Colon (tissue), 2 donors: ENCODE measurements around the gene IFITM2.
"Not testable (repeated sequence)": the region's sequence is repeated elsewhere in the genome, so short reads cannot be mapped to it uniquely, and the experiment has no call there.

ENCODE experiments used
- FAIRE-seq: peaks from 2 replicates; lab custom pipeline; 2012; peaks lifted over from hg19 to GRCh38; lab: Jason Lieb, UNC
- donor health status: control.
- donor health status: control.

The IFITM2 gene

GRCh38 chr11:346529-346928 lies 38.9 kb downstream of the IFITM2 start:
- no peak for FAIRE-seq

- not testable (repeated sequence) for FAIRE-seq
These were observed 41.8 kb downstream of the IFITM2 start for GRCh38 chr11:349270-349954.

DNA sequence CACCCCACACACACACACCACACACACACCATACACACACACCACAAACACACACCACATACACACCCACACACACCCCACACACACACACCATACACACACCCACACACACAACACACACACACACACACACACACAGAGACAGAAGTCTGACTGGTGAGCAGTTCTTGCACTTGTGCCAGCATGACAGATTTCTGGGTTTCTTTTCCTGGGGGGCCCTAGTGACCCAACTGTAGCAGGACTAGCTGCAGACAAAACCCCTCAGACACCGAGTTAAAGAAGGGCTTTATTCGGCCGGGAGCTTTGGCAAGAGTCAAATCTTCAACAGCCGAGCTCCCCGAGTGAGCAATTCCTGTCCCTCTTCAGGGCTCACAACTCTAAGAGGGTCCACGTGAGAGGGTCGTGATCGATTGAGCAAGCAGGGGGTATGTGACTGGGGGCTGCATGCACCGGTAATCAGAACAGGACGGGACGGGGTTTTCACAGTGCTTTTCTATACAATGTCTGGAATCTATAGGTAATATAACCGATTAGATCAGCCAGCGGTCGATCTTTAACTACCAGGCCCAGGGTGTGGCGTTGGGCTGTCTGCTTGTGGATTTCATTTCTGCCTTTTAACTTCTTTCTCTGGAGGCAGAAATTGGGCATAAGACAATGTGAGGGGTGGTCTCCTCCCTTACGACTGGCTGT lies 42.6 kb downstream of the IFITM2 start:
- not testable (repeated sequence) for FAIRE-seq

DNA sequence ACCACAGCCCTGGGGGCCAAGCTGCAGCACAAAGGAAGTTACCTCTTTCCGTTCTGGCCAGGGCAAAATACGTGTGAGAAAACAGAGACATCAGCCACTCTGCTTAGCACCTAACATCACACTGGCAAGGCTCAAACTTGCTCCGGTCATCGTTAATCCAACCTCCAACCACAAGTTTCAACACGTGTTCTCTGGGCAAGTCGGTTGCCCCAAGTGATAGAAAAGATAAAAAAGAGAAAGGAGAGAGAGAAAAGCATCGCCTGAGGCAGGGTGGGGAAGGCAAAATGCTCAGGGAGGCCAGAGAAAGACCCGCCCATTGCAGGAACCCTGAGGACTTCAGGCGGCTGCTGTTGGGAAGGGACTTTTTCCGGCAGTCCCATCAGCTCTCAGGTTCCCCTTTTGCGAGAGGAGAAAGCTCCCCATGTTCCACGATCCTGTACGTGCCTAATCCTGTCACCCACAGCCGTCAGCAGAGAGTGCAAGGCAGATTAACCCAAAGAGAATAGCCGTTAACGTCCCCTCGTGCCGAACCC lies 43.2 kb downstream of the IFITM2 start:
- no peak for FAIRE-seq

GRCh38 chr11:351411-351810 lies 43.8 kb downstream of the IFITM2 start:
- FAIRE-seq = no peak

DNA sequence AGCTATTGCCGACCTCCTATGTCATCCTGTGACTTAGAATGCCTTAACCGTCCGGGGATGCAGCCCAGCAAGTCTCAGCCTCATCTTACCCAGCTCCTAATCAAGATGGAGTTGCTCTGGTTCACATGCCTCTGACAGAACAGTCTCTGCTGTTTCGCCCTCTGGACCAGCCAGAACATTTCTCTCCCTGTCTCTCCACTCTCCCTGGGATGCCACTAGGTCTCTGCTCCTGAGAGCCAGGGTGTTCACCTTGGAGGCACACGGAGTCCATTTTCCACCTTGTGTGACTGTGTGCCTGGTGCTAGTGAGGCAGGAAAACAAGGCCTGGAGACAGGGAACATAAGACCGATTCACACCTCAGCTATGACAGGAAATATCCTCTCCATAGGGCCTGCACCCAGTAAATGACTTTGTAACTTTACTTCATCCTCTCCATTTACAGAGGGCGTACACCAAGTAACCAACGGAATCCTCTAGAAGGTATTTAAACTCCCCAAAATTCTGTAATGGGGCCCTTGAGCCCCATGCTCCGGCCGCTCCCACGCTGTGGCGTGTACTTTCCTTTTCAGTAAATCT lies 44.9 kb downstream of the IFITM2 start:
- no peak for FAIRE-seq

- no peak for FAIRE-seq
These were observed 45.7 kb downstream of the IFITM2 start for GRCh38 chr11:353179-353873.

GRCh38 chr11:355581-356458 lies 48.2 kb downstream of the IFITM2 start:
- no peak for FAIRE-seq

DNA sequence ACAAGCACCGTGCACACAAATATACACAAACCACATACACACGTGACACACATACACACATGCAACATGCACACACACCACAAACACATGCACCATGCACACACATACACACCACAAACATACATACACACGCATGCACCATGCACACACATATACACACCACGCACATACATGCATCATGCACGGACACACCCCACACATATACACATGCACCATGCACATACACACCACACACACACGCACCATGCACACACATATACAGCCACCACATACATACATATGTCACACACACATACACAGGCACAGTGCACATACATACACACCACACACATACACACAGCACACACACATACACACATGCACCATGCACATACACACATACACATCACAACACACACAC lies 49.0 kb downstream of the IFITM2 start:
- FAIRE-seq = no peak

DNA sequence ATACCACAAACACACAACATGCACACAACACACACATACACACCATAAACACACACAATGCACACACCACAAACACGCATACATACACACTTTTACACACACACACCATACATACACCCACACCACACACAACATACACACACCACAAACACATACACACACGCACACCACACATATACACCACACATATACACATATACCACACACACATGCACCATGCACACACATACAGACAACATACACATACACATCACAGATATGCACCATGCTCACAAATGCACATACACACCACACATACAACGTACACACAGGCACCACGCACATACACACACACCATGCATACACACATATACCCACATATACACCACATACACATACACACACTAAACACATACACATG lies 50.0 kb downstream of the IFITM2 start:
- FAIRE-seq = no peak

DNA sequence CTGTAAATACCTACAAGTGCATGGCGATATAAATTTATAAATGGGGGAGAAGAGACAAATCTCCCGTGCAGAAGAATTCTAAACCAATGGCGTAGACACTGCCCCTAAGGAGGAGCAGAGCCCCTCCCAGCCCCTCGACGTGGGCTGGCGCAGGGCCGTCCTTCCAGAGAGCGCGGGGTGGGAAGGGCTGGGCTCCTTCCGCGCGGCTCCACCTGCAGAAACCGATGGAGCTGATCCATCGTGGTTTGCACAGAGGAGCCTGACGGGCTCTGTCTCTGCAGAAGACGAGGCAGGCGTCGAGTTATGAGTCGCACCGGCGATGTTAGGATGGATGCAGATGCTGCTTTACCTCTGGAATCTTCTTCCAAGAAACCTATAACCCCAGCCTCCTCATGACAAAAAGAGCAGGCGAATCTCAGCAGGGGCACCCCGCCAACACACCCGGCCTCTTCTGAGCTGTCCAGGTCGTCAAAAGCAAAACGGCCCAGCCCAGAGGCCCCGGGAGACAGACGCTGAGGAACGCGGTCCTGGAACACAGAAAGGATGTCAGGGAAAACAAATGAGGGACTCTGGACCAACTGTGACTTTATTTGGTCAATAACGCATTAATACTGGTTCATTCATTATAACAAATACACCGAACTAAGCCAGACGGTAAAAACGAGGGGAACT lies 50.6 kb downstream of the IFITM2 start:
- FAIRE-seq = no peak
